ENCODE measurements around the gene ARID1B. TPM values are rescaled to one million over a fixed set of nuclear protein-coding genes. Genes with fewer than 3 reads are reported as not detected.

Gene ARID1B
- total and polyA plus RNA-seq, 9 of the 15 experiments (the other 6 are each of a cell fraction or from before 2014, with no cell fraction given) = 12.5 to 50.5 (median 25.8) TPM

DNA sequence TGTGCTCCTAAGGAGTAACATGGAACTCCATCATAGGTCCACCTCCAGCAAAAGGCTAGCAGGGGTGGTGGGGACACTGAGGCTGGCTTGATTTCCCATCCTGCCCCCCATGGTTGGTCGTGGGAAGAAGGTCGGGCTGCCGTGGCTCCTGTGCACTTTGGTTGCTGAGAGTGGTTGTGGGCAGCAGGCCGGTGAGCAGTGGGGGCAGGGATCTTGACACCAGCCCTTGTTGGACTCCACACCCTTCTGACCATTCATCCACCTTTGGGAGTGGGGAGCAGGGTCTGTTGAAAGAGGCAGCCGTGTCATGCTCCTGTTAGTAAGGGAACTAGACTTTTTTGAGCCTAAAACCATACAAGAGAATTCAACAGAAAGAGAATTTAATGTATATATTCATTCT lies 175.2 kb downstream of the ARID1B start:
- H3K79me2 ChIP-seq (ENCODE audit: control insufficient read depth, insufficient read depth, low read length) = peaks cover 51% of the 10 kb centered on the region
- no peak overlapping the region for H3K4me3 ChIP-seq
- ChIA-PET CTCF (ENCODE audit: low intra/inter-chr PET ratio) (no interaction called here), POLR2A (interaction anchor here (0.8 to 2.1 kb wide), 3 partner anchors 9 to 18 kb away, joined by 3 to 12 read pairs (median 4); no protein-coding TSS in a partner anchor)
- BruUV-seq (replicated peaks) = no TSS peak
- peaks cover 7 to 11% of the 10 kb centered on the region in 2 experiments; a peak in 3 of 5 replicates for H3K4me1 ChIP-seq (replicated peaks in 1 of 2; ENCODE audit: control insufficient read depth in 2 of 2, insufficient read depth in 2 of 2, low read length in 2 of 2)
- WGBS (ENCODE audit: insufficient coverage, low coverage, missing lambda C conversion rate) = 25% methylated on average over 5 of the region's 5 CpGs
- no peaks in the 10 kb centered on the region for H3K36me3 ChIP-seq (ENCODE audit: control insufficient read depth, insufficient read depth, low read length)
- no peaks in the 10 kb centered on the region for H4K20me1 ChIP-seq (replicated peaks; ENCODE audit: control insufficient read depth, insufficient read depth, low read length)
- H3K9me3 ChIP-seq (replicated peaks; ENCODE audit: control insufficient read depth, insufficient read depth, low read depth, low read length) = no peaks in the 10 kb centered on the region
- TF ChIP-seq LEF1 (IDR thresholded peaks at IDR 0.05) (no peak), ATF1 (CRISPR knock-in tag; IDR thresholded peaks at IDR 0.05) (no peak), ATF1 (tag; IDR thresholded peaks at IDR 0.05) (no peak), ZNF239 (CRISPR knock-in tag; IDR thresholded peaks at IDR 0.05) (no peak), ESRRB (CRISPR knock-in tag; IDR thresholded peaks at IDR 0.05; ENCODE audit: borderline replicate concordance) (no peak)
- no peak overlapping the region for H3K27ac ChIP-seq (ENCODE audit: extremely low read depth, low read depth, low read length)
- ATAC-seq (peak; percentile 43), DNase-seq (ENCODE audit: extremely low read depth in 1 of 4, low spot score in 3 of 4) (no peak), FAIRE-seq (no peak)
- H3K9ac ChIP-seq (ENCODE audit: insufficient read depth in 1 of 2, low read depth in 2 of 2, low read length in 2 of 2) = 0 out of 4 replicates have a peak overlapping the region, but pooled peaks of 1 of the 2 experiments have one; percentile 57
- H3K9me1 ChIP-seq (ENCODE audit: control insufficient read depth, insufficient read depth, low read length) = no peaks in the 10 kb centered on the region
- intact Hi-C loops (cut with micrococcal nuclease) = no loop called here
- no peaks in the 10 kb centered on the region; a peak in 1 of 5 replicates for H3K27me3 ChIP-seq (ENCODE audit: control insufficient read depth in 2 of 2, insufficient read depth in 2 of 2, low read length in 2 of 2)
- H2AFZ ChIP-seq (ENCODE audit: low read depth, low read length) = no peak overlapping the region
- in situ Hi-C loops (cut with MboI) = no loop called here
- no peak overlapping the region for H3K4me2 ChIP-seq (ENCODE audit: insufficient read depth, low read length)

DNA sequence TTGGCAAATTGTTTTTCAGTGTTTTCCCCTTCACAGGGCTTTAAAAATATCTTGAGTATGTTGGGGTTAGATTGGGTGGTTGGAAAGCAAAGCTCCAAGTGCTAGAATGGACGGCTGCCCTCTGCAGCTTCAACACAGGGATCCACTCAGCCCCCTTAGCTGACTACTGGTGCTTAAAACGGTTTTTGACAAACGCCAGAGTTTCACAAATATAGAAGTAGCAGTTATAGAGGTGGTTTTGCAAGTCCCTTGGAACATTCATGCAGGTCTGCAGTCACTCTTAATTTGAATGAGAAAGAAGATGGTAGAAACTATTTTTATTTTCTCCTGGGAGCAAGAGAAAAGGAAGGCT lies 175.9 kb downstream of the ARID1B start:
- no peak overlapping the region for H3K27ac ChIP-seq (ENCODE audit: extremely low read depth, low read depth, low read length)
- POLR2A ChIA-PET = interaction anchor here (0.8 to 2.1 kb wide), 4 partner anchors 10 to 83 kb away, joined by 3 to 12 read pairs (median 4); no protein-coding TSS in a partner anchor
- peak; percentile 60 for ATAC-seq

More for the DNA sequence above, 175.9 kb downstream of the ARID1B start:
- peaks cover 7 to 11% of the 10 kb centered on the region in 2 experiments; a peak in 3 of 5 replicates for H3K4me1 ChIP-seq (replicated peaks in 1 of 2; ENCODE audit: control insufficient read depth in 2 of 2, insufficient read depth in 2 of 2, low read length in 2 of 2)
- H3K9ac ChIP-seq (ENCODE audit: insufficient read depth in 1 of 2, low read depth in 2 of 2, low read length in 2 of 2) = no peak overlapping the region
- no peak for DNase-seq (ENCODE audit: extremely low read depth in 1 of 4, low spot score in 3 of 4)
- 18% methylated on average over 3 of the region's 3 CpGs for WGBS (ENCODE audit: insufficient coverage, low coverage, missing lambda C conversion rate)
- H3K36me3 ChIP-seq (ENCODE audit: control insufficient read depth, insufficient read depth, low read length) = no peaks in the 10 kb centered on the region
- BruUV-seq (replicated peaks) = no TSS peak
- TF ChIP-seq ZNF77 (CRISPR knock-in tag; IDR thresholded peaks at IDR 0.05) = no peak
- no peak for TF ChIP-seq ZEB2 (IDR thresholded peaks at IDR 0.05)
- TF ChIP-seq, protein P1, sequence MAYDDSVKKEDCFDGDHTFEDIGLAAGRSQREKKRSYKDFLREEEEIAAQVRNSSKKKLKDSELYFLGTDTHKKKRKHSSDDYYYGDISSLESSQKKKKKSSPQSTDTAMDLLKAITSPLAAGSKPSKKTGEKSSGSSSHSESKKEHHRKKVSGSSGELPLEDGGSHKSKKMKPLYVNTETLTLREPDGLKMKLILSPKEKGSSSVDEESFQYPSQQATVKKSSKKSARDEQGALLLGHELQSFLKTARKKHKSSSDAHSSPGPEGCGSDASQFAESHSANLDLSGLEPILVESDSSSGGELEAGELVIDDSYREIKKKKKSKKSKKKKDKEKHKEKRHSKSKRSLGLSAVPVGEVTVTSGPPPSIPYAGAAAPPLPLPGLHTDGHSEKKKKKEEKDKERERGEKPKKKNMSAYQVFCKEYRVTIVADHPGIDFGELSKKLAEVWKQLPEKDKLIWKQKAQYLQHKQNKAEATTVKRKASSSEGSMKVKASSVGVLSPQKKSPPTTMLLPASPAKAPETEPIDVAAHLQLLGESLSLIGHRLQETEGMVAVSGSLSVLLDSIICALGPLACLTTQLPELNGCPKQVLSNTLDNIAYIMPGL (CRISPR knock-in tag; IDR thresholded peaks at IDR 0.05) = no peak
- TF ChIP-seq, protein P2, sequence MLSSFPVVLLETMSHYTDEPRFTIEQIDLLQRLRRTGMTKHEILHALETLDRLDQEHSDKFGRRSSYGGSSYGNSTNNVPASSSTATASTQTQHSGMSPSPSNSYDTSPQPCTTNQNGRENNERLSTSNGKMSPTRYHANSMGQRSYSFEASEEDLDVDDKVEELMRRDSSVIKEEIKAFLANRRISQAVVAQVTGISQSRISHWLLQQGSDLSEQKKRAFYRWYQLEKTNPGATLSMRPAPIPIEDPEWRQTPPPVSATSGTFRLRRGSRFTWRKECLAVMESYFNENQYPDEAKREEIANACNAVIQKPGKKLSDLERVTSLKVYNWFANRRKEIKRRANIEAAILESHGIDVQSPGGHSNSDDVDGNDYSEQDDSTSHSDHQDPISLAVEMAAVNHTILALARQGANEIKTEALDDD (IDR thresholded peaks at IDR 0.05) = no peak
- no peak for TF ChIP-seq FUS (optimal IDR thresholded peaks at IDR 0.05; ENCODE audit: low read depth, low read length)
- TF ChIP-seq YBX1 (IDR thresholded peaks at IDR 0.05) = no peak
- no peak for TF ChIP-seq KAT2B (IDR thresholded peaks at IDR 0.05; ENCODE audit: low read depth, low read length)
- TF ChIP-seq, protein P3, sequence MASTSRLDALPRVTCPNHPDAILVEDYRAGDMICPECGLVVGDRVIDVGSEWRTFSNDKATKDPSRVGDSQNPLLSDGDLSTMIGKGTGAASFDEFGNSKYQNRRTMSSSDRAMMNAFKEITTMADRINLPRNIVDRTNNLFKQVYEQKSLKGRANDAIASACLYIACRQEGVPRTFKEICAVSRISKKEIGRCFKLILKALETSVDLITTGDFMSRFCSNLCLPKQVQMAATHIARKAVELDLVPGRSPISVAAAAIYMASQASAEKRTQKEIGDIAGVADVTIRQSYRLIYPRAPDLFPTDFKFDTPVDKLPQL (IDR thresholded peaks at IDR 0.05; ENCODE audit: extremely low read depth, insufficient read length) = no peak
- no peak overlapping the region for H3K4me2 ChIP-seq (ENCODE audit: insufficient read depth, low read length)
- no peak overlapping the region for H3K4me3 ChIP-seq
- no peaks in the 10 kb centered on the region for H3K9me3 ChIP-seq (replicated peaks; ENCODE audit: control insufficient read depth, insufficient read depth, low read depth, low read length)
- H3K79me2 ChIP-seq (ENCODE audit: control insufficient read depth, insufficient read depth, low read length) = peaks cover 51% of the 10 kb centered on the region
- no peak for FAIRE-seq
- no peak overlapping the region for H2AFZ ChIP-seq (ENCODE audit: low read depth, low read length)
- in situ Hi-C loops (cut with MboI) (no loop called here), intact Hi-C loops (cut with micrococcal nuclease) (no loop called here)
- H3K9me1 ChIP-seq (ENCODE audit: control insufficient read depth, insufficient read depth, low read length) = no peaks in the 10 kb centered on the region
- H3K27me3 ChIP-seq (ENCODE audit: control insufficient read depth in 2 of 2, insufficient read depth in 2 of 2, low read length in 2 of 2) = no peaks in the 10 kb centered on the region; a peak in 1 of 5 replicates
- CTCF ChIA-PET (ENCODE audit: low intra/inter-chr PET ratio) = no interaction called here
- no peaks in the 10 kb centered on the region for H4K20me1 ChIP-seq (replicated peaks; ENCODE audit: control insufficient read depth, insufficient read depth, low read length)
